ENCODE data around the gene KHSRP. TPM values are rescaled to one million over a fixed set of nuclear protein-coding genes. Genes with fewer than 3 reads are reported as not detected.
A peak's percentile ranks its signal among the peaks of the same experiment; 100 is the strongest.

Gene KHSRP, protein sequence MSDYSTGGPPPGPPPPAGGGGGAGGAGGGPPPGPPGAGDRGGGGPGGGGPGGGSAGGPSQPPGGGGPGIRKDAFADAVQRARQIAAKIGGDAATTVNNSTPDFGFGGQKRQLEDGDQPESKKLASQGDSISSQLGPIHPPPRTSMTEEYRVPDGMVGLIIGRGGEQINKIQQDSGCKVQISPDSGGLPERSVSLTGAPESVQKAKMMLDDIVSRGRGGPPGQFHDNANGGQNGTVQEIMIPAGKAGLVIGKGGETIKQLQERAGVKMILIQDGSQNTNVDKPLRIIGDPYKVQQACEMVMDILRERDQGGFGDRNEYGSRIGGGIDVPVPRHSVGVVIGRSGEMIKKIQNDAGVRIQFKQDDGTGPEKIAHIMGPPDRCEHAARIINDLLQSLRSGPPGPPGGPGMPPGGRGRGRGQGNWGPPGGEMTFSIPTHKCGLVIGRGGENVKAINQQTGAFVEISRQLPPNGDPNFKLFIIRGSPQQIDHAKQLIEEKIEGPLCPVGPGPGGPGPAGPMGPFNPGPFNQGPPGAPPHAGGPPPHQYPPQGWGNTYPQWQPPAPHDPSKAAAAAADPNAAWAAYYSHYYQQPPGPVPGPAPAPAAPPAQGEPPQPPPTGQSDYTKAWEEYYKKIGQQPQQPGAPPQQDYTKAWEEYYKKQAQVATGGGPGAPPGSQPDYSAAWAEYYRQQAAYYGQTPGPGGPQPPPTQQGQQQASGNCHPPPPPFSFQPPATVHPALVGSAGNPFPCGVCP
- total RNA-seq, result 125 TPM

DNA sequence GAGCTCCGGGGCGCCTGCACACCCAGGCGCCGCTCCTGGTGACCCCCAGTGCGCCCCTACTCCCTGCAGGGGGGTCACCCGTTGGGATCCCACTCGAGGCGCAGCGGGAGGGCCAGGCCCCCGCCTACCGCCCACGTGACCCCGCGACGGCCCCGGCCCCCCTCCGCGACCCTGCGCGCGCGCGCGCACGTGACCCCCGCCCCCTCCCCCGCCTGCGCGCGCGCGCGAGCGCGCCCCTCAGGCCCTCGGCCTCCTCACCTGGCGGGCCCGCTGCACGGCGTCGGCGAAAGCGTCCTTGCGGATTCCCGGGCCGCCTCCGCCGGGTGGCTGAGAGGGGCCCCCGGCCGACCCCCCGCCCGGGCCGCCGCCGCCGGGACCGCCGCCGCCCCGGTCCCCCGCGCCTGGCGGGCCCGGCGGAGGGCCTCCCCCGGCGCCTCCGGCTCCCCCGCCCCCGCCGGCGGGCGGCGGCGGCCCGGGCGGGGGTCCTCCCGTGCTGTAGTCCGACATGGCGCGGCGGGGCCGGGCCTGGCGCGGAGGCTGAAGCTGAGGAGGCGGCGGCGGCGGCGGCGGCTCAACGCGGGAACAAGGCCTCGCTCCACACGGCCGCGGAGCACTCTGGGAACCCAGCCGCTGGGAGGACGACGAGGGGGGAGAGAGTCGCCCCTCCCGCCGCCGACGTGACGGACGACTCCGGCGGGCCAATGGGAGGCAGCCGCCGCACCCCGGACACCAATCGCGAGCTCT lies at the start of gene KHSRP:
KHSRP (minus strand) TSS at position 617 of the 744 bp plus-strand sequence; CDS start at position 507, 110 bp downstream.
- peak; percentile 36 for DNase-seq

DNA sequence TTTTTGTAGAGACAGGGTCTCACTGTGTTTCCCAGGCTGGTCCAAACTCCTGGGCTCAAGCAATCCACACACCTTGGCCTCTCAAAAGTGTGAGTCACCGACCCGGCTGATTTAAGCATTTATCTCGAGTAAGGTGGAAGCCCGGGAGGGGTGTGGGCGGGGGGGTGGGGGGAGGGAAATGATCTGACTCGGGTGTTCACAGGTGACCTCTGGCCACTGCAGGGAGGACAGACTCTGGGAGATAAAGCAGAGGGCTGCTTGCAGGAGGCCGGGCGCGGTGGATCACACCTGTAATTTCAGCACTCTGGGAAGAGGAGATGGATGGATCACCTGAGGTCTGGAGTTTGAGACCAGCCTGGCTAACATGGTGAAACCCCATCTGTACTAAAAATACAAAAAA lies 49.0 kb upstream of the KHSRP start:
- no peak for DNase-seq

DNA sequence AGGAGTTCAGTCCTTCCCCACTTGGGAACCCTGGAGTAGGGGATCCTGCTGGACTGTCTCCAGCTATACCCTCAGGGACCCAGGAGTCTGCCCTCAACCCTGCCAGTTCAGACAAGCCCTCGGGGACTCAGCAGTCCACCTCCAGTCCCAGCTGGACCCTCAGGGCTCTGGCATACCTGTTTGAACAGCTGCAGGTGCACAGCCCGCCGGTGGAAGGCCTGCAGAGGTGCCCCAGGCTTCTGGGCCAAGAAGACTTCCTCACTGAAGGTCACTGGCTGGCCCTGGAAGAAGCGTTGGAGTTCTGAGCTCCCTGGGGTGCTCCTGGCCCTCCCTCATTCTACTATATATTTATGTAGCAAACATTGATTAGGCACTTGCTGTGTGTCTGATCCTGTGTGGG lies 48.1 kb upstream of the KHSRP start:
- no peak for DNase-seq

DNA sequence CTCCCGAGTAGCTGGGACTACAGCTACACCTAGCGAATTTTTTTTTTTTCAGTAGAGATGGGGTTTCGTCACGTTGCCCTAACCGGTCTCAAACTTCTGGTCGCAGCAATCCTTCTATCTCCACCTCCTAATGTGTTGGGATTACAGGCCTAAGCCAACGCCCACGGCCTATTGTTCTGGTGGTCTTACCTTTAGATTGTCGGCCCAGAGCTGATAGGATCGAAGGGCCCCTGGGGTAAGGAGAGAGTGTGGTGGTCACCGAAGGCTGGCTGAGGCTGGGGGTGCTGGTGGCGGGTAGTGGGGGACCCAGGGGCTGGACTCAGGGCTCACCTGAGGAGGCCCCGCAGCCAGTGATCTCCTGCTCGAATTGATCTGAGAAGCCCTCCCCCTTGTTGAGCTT lies 46.5 kb upstream of the KHSRP start:
- DNase-seq, result no peak

DNA sequence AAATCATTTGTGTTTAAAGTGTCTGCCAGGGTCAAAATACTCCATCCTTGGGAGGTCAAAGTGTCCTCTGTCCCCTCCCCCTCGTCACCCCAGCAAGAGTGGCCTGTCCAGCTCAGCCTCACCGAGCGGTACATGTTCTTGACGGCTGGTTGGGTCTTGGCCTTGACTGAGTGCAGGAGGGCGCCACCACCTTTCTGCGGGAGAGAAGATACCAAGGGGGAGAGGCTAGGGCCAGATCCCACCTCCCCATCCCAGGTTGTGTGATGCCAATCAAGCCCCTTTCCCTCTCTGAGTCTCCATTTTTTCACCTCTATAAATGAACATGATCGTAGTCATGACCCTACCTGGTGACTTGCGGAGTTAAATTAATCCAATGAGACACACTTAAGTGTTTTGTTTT lies 45.6 kb upstream of the KHSRP start:
- DNase-seq, result no peak

DNA sequence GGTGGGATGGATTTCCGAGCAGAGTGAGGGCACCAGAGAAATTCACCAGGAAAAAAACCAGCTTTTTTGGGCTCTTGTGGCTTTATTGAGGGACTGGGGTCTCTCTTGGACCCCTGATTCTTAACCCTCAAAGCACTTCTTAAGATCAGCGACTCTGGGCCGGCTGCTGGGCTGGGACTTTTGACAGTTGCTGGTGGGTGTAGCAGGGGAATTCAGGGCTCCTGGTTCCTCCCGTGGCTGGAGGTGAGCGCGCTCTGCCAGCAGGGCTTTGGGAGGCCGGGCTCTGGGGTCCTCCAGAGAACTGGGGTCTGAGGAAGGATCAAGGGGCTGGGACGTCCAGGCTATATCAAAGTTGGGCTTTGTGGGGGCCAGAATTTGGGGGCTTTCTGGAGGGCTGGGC lies 42.8 kb upstream of the KHSRP start:
- DNase-seq, result no peak

DNA sequence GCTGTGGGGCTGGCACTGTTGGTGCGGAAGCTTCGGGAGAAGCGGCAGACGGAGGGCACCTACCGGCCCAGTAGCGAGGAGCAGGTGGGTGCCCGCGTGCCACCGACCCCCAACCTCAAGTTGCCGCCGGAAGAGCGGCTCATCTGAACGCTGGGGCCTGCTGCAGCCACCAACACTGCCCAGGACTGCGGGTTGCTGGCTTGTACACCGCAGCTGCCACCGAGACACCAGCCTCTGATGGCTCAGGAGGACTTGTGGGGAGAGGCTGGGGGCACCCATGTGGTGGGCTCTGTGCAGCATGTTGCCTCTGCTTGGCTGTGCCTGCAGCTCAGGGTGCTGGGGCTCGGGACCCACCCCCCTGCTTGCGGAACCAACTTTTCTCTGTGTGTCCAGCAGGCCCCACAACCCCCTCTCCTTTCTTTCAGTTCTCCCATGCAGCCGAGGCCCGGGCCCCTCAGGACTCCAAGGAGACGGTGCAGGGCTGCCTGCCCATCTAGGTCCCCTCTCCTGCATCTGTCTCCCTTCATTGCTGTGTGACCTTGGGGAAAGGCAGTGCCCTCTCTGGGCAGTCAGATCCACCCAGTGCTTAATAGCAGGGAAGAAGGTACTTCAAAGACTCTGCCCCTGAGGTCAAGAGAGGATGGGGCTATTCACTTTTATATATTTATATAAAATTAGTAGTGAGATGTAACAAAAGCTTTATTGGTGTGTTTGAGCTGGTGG lies 42.1 kb upstream of the KHSRP start:
- DNase-seq, result no peak

DNA sequence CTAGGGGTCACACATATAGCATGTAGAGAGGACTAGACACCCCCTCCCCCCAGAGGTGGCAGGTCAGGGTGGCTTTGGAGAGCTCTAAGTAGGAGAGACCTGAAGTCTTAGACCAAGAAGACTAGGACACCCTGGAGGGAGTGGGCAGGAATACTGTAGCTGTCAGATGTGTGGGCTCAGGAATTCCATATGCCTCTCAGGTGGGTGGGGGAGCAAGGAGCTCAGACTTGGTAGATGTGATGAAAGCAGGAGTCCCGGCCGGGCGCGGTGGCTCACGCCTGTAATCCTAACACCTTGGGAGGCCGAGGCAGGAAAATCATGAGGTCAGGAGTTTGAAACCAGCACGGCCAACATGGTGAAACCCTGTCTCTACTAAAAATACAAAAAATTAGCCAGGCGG lies 41.1 kb upstream of the KHSRP start:
- DNase-seq, result no peak

DNA sequence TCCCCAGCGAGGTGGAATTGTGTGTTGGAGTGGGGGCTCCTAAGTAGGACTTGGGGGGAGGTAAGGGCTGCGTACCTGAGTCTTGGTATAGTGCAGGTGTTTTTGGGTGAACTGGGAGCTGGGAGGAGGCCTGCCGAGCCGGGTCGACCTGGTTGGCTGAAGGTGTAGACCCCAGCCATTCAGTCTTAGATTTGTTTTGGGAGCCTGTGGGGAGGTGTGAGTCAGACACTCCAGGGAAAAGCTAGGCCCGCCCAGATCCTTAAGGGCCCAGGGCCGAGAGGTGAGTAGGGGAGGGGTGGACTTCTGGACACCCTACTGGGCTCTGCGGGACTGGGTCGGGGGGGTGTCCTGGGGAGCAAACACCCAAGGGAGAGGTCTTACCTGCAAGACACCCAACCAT lies 40.4 kb upstream of the KHSRP start:
- DNase-seq, result no peak

DNA sequence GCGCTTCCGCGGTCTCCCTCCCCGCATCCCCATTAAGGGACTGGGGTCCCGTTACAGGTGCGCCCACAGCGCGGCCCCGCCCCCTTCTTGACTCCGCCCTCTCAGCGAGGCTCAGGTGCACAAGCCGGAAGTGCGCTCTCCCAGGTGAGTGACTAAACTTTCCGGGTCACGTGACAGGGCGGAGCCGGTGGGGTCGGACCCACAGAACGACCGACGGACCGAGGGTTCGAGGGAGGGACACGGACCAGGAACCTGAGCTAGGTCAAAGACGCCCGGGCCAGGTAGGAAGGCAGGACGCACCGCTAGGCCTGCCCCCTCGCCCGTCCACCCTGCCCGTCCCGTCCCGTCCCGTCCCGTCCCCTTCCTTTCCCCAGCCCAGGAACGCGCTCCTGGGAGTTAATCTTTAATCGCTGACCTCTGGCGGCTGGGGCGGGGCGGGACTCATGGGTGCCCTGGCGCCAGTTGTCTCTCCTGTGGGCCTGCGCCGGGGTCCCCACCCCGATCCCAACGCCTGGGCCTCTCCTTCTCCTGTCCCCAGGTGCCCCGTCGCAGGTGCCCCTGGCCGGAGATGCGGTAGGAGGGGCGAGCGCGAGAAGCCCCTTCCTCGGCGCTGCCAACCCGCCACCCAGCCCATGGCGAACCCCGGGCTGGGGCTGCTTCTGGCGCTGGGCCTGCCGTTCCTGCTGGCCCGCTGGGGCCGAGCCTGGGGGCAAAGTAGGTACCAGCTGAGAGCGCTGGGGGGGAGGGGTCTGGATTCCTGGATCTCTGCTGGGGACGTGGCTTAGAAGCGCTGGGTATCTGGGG lies 39.7 kb upstream of the KHSRP start, which contains the start of gene CRB3:
CRB3 (plus strand) TSS at position 202 of the 804 bp plus-strand sequence; CDS start at position 633, 431 bp downstream.
- DNase-seq, result peak; percentile 38

DNA sequence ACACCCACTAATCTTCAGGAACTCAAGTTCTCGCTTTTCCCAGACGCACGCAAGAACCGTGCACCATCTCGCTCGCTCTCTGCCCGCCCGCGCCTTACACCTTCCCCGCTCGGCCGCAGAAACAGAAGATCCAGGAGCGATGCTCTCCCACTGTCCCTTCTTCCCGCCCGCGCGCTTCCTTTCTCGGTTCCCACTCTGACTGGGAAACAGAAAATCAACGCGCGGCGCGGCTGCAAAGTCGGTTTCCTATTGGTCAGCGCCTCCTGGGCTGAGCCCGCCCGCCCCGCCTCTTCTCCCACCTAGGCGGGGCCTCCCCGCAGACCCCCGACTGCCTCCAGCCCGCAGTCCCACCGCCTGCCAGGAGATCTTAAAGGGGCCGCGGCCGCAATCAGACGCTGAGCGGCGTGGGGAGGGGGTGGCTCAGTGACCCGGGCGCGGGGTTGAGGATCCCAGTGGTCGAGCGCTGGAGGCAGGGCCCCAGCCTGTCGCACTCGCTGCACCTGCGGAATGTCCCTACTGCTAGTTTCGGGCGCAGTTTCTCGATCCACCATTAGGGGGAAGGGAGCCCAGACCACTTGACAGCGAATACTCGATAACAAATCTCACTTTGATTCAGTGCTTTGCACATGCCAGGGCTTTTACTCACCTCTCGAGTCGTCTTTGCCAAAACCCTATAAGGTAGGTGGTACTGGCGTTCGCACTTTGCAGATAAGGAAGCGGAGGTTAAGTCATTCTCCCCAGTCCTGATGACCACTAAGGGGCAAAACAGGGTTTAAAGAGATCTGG lies 35.7 kb upstream of the KHSRP start:
- peak; percentile 99 for DNase-seq

DNA sequence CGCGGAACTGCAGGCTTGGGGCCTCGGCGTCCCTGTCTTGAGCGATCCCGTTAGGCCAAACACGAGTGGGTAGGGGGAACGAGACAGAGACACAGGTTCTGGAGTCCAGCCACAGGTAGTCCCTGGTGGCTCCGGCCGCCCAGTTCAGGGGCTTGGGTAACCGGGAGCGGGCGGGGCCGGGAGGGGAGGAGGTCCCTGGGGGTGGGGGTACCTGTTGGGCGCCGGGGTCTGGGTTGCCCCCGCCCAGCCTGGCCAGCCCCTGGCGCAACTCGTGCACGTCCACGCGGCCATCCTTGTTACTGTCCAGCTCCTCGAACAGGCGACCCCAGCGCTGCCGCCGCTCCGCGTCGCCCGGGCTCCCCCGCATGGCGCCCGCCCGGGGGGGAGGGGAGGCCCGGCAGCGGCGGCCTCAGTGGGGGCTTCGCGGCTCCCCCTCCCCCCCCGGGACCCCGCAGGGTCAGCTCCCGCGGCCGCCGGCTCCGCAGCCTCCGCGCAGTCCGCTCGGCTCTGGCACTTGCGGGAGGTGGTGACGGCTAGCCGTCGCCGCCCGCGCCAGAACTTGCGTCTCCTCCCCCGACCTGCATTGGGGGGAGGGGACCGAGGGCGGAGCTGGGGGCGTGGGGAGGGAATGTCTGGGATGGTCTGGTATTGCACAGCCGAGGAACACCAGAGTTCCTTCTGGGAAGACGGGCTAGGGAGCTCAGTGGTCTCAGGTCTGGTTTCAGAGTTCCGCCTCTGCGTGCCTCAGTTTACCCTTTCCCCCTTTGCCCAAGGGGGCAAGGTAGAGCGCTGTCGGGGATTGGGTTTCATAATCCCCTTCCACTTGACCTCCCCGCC lies 34.9 kb upstream of the KHSRP start, which contains the start of gene SLC25A23:
SLC25A23 (minus strand) TSS at position 531 of the 837 bp plus-strand sequence; CDS start at position 367, 164 bp downstream.
- peak; percentile 89 for DNase-seq

DNA sequence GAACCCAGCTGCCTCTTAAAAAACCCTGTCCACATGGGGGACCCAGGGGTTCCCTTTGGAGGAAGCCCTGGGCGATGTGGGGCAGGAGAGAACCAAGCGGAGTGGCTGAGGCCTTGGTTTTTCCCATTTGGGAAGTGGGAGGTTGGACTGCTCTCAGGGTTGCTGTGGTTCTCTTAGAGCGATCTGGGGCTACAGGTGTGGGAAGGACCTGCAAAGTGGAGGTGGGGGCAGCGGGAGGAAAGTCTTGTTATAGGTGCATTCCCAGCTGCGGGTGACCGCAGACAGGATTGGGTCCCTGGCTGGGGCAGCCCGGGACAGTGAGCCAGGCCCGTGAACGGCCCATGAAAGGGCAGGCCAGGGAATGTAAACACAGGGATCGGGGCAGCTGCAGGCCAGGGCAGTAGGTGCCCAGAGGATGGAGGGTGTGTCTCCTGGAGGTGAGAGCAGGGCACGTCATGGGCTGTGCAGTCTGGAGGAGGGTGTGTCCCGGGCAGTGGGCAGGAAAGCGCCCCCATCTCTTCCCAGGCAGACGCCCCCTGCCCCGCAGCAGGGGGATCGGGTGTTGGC lies 34.2 kb upstream of the KHSRP start:
- DNase-seq, result no peak

DNA sequence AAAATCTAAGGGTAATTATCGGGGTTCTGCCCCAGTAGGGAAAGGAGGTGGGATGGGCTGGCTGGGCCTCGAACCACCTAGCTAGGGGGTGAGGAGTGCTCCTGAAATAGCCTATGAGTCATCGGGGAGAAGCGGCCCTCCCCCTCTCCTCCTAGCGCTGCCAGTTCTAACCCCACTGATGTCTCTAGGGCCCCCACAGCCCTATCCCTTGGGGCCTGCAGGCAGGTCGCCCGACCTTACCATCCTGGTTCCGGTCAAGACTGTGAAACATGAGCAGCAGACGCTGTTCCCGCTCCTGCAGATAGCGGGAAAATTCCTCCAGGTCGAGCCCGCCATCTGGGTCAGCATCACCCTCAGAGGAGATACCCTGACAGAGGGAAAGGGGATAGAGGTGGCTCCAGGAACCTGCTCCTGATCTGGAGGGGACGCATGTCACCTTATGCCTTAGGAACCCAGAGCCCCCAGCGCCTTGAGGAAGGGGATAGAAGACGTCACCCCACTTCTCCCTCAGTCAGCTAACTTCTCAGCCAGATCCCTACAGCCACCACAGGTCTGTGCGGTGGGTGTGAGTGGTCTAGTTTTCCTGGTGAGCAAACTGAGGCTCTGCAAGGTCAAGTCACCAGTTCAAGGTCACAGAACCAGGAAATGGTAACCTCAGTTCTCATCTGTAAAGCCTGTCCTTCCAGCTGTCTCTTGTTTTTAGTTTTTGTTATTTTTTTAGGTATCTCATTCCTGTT lies 33.5 kb upstream of the KHSRP start:
- DNase-seq, result no peak

DNA sequence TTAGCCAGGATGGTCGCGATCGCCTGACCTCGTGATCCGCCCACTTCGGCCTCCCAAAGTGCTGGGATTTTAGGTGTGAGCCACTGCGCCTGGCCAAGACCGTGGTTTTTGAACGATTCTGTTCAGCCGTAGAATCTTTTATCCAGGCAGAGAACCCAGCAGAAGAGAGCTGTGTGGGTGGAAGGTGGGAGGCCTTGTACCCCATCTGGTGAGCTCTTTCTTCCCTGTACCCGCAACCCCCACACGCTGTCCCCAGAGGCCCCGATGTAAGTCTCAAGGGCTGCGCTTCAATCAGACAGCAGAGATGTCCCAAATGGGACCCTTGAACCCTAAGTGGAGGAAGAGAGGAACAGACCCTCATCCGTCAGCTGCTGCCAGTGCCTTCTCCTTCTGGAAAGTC lies 31.3 kb upstream of the KHSRP start:
- DNase-seq, result no peak

DNA sequence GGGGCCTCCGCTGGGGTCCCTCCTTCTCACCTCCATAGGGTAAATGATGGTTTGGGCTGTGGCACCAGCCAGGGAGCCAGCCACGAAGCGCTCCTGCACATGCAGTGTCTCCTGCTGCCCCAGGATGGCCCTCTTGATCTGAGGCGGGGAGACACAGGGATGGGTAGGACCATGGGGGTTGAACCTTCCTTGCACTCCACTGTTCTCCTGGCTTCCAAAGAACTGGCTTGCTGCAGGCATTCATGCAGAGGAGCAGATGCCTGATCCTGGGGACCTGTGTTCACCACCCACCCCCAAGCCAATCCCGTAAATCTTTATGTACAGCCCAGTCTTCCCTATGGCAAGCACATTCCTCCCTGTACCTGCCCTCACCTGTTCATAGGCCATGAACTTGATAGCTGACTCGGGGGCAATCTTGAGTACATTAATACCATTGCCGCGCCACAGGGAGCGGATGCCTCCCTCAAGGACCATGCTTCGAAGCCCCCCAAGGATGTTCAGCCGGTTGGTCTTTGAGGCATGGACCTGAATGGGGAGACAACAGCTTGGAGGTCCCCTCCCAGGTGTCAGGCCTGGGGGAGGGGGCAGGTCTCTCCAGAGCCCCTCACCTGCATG lies 29.4 kb upstream of the KHSRP start:
- DNase-seq, result no peak

DNA sequence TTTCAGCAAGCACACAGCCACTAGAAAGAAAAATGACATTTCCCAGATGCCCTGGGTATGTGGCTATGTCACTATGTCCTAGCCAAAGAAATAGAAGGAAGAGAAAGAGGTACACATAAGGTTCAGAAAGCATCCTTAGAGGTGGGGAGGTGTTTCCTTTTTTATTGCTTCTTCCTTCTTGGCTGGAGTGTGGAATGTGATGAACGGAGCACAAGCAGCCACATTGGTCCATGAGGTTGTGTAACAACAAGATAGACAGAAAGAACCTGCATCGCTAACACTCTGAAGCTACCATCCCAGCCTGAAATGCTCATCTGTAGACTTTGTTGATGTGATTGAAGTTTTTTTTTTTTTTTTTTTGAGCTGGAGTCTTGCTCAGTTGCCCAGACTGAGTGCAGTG lies 28.3 kb upstream of the KHSRP start:
- DNase-seq, result no peak

DNA sequence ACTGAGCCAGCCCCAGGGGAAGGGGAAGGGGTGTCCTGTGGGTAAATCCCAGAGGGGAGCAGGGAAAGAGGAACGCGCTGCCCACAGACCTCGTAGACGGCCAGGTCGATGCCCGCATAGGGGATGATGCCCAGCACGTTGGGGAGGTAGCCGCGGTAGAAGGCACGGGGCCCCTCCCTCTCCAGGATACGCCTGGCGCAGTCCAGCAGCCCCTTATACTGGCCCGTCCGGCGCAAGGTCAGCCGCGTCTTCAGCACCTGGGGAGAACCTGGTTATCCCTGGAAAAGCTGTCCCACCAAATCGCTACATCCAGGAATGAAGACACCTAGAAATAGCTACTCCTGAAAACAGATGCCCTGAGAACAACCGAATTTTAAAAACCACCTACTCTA lies 27.6 kb upstream of the KHSRP start:
- DNase-seq, result no peak

Data from tongue (tissue), 2 donors.